GM23338 (cell line): ENCODE results near the gene ELL2. TPM values are rescaled to one million over a fixed set of nuclear protein-coding genes. Genes with fewer than 3 reads are reported as not detected.

Experiments used
- ATAC-seq: fragments of 200-7000 bp; cut with Tn5 transposase; 3 replicates; pipeline ENCODE4 v1.9.1; 2020
- DNase-seq: peaks from one replicate; pipeline ENCODE4 v3.0.0-alpha.2; 2015; ENCODE audit warnings: low spot score
- H2AFZ ChIP-seq: fragments of 200-600 bp; sonication (generic); 2 replicates; pipeline ENCODE4 v1.8.0; 2016; ENCODE audit warnings: antibody characterized with exemption, mild to moderate bottlenecking, moderate library complexity
- H3F3A ChIP-seq: fragments of 200-600 bp; sonication (generic); replicated peaks from 2 replicates; pipeline ENCODE4 v1.8.0; 2017; ENCODE audit warnings: antibody characterized with exemption, mixed run types, low read depth
- H3K27ac ChIP-seq: fragments of 200-600 bp; sonication (generic); 2 replicates; pipeline ENCODE4 v1.6.1; 2016; ENCODE audit warnings: low read depth
- H3K27me3 ChIP-seq: fragments of 200-600 bp; sonication (generic); 2 replicates; pipeline ENCODE4 v1.8.0; 2016; ENCODE audit warnings: mild to moderate bottlenecking, mixed run types, moderate library complexity; ENCODE audit not compliant: insufficient read depth
- H3K36me3 ChIP-seq: fragments of 200-600 bp; sonication (generic); 2 replicates; pipeline ENCODE4 v1.8.0; 2016; ENCODE audit warnings: mild to moderate bottlenecking; ENCODE audit not compliant: insufficient read depth
- H3K4me1 ChIP-seq: fragments of 200-600 bp; sonication (generic); 2 replicates; pipeline ENCODE4 v1.8.0; 2016; ENCODE audit warnings: mild to moderate bottlenecking, moderate library complexity; ENCODE audit not compliant: insufficient read depth
- H3K4me2 ChIP-seq: fragments of 200-600 bp; sonication (generic); 2 replicates; pipeline ENCODE4 v1.7.1; 2017; ENCODE audit warnings: mixed run types
- H3K4me3 ChIP-seq: fragments of 200-600 bp; sonication (generic); 2 replicates; pipeline ENCODE4 v1.6.1; 2016; ENCODE audit warnings: mixed run types
- H3K79me2 ChIP-seq: fragments of 200-600 bp; sonication (generic); replicated peaks from 2 replicates; pipeline ENCODE4 v1.8.0; 2017; ENCODE audit warnings: mild to moderate bottlenecking; ENCODE audit not compliant: insufficient read depth
- H3K9me2 ChIP-seq: fragments of 200-600 bp; sonication (generic); 2 replicates; pipeline ENCODE4 v1.8.0; 2017; ENCODE audit not compliant: insufficient read depth
- H4K20me1 ChIP-seq: fragments of 200-600 bp; sonication (generic); replicated peaks from 2 replicates; pipeline ENCODE4 v1.8.0; 2017; ENCODE audit warnings: mild to moderate bottlenecking; ENCODE audit not compliant: insufficient read depth
- H3K27ac Mint-ChIP-seq: 2 replicates; pipeline ENCODE4 v1.8.0; 2020; ENCODE audit warnings: inconsistent platforms, mild to moderate bottlenecking, moderate library complexity, mixed read lengths
- H3K27me3 Mint-ChIP-seq: 3 replicates; pipeline ENCODE4 v1.8.0; 2022; ENCODE audit warnings: low read depth, mild to moderate bottlenecking, moderate library complexity, mixed read lengths, inconsistent platforms; ENCODE audit not compliant: insufficient read depth, poor library complexity
- H3K36me3 Mint-ChIP-seq: 3 replicates; pipeline ENCODE4 v1.8.0; 2021; ENCODE audit warnings: low read depth, mild to moderate bottlenecking, inconsistent platforms, moderate library complexity, mixed read lengths
- H3K4me1 Mint-ChIP-seq: 3 replicates; pipeline ENCODE4 v1.8.0; 2020; ENCODE audit warnings: mild to moderate bottlenecking, inconsistent platforms, mixed read lengths
- H3K4me3 Mint-ChIP-seq: 3 replicates; pipeline ENCODE4 v1.8.0; 2021; ENCODE audit warnings: moderate library complexity, mild to moderate bottlenecking, inconsistent platforms, mixed read lengths
- H3K9me3 Mint-ChIP-seq: 3 replicates; pipeline ENCODE4 v1.8.0; 2020; ENCODE audit warnings: moderate library complexity, mild to moderate bottlenecking, inconsistent platforms, mixed read lengths
- CREB1 ChIP-seq: fragments of 250-450 bp; sonication (Bioruptor Pico); IDR thresholded peaks from 2 replicates; pipeline ENCODE4 v1.5.0; 2020; ENCODE audit warnings: low read depth, mild to moderate bottlenecking, moderate library complexity
- CTCF ChIP-seq, 2 experiments: fragments of 200-600 bp in 1 of 2; sonication (generic) in 1 of 2; conservative IDR thresholded peaks; 2 replicates each; pipeline versions ENCODE4 v1.5.1 to v1.6.1; 2016 to 2017; ENCODE audit warnings: antibody characterized with exemption in 2 of 2, low read depth in 2 of 2, mild to moderate bottlenecking in 2 of 2, moderate library complexity in 1 of 2
- EZH2 ChIP-seq: fragments of 200-600 bp; sonication (generic); IDR thresholded peaks from one replicate; pipeline ENCODE4 v1.8.0; 2017; ENCODE audit warnings: antibody characterized with exemption, mild to moderate bottlenecking, low read depth; ENCODE audit not compliant: unreplicated experiment
- EZH2phosphoT487 ChIP-seq: fragments of 200-600 bp; sonication (generic); IDR thresholded peaks from one replicate; pipeline ENCODE4 v1.8.1; 2018; ENCODE audit warnings: antibody characterized with exemption; ENCODE audit not compliant: unreplicated experiment
- NANOG ChIP-seq: IDR thresholded peaks from 2 replicates; pipeline ENCODE4 v1.6.1; 2016; ENCODE audit warnings: antibody characterized with exemption, borderline replicate concordance
- POLR2AphosphoS5 ChIP-seq: IDR thresholded peaks from 2 replicates; pipeline ENCODE4 v1.6.1; 2016; ENCODE audit warnings: antibody characterized with exemption, low read depth
- STAT1 ChIP-seq: IDR thresholded peaks from one replicate; pipeline ENCODE4 v1.6.1; 2016; ENCODE audit warnings: antibody characterized with exemption; ENCODE audit not compliant: unreplicated experiment
- ZNF114 ChIP-seq: fragments of 250-450 bp; sonication (Bioruptor Pico); IDR thresholded peaks from 2 replicates; pipeline ENCODE4 v1.5.0; 2020; ENCODE audit warnings: mild to moderate bottlenecking, moderate library complexity
- ZNF331 ChIP-seq: fragments of 250-450 bp; sonication (Bioruptor Pico); IDR thresholded peaks from 2 replicates; pipeline ENCODE4 v1.5.0; 2020; ENCODE audit warnings: low read depth, mild to moderate bottlenecking, moderate library complexity
- ZNF462 ChIP-seq: fragments of 250-450 bp; sonication (Bioruptor Pico); IDR thresholded peaks from 2 replicates; pipeline ENCODE4 v1.5.0; 2020; ENCODE audit warnings: mild to moderate bottlenecking, moderate library complexity
- polyA plus RNA-seq: library from polyadenylated mRNA; unstranded; fragments of >200 nt; fragmentation: Nextera tagmentation; extraction: Ambion mirVana; gene quantifications from 2 replicates; pipeline ENCODE4 v1.2.1, GENCODE V29; 2016
- total RNA-seq: library from RNA; depleted of rRNA; stranded (reverse); fragments of >200 nt; shearing (Covaris generic); gene quantifications from 2 replicates; pipeline ENCODE4 v1.2.3, GENCODE V29; 2014
- TF ChIP-seq, protein P1 (sequence below): IDR thresholded peaks from 2 replicates; pipeline ENCODE4 v1.6.1; 2016; ENCODE audit warnings: antibody characterized with exemption

The ELL2 gene
- total and polyA plus RNA-seq, 2 experiments from 2014 or later = 7.4 to 32.6 TPM

DNA sequence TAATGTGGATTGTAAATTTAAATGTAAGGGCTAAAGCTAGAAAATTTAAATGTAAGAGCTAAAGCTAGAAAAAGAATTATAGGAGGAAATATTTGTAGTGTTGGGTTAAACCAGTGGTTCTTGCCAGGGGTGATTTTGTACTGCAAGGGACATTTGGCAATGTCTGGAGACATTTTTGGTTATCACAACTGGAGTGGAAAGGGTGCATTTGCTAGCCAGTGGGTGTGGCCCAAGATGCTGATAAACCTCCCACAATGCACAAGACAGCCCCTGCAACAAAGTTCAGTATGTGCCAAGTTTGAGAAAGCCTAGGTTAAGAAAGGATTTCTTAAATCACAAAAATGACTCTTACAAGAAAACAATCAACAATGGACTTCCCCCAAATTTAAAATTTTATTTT, 31.6 kb upstream of the ELL2 start:
- no peak overlapping the region for H2AFZ ChIP-seq
- DNase-seq (no peak), ATAC-seq (no peak)
- H3K36me3 ChIP-seq = no peaks in the 10 kb centered on the region
- no peaks in the 10 kb centered on the region for H3K27me3 Mint-ChIP-seq
- no peaks in the 10 kb centered on the region for H4K20me1 ChIP-seq
- H3K4me2 ChIP-seq = no peak overlapping the region
- no peaks in the 10 kb centered on the region for H3K4me1 Mint-ChIP-seq
- no peak overlapping the region for H3K4me3 ChIP-seq
- H3K9me2 ChIP-seq = no peaks in the 10 kb centered on the region
- TF ChIP-seq CTCF (conservative IDR thresholded peaks at IDR 0.05; ENCODE audit: low read depth in 2 of 2) (no peak), EZH2phosphoT487 (no peak), STAT1 (no peak), EZH2 (no peak), NANOG (no peak), POLR2AphosphoS5 (no peak), ZNF114 (no peak), ZNF331 (no peak)
- TF ChIP-seq, protein P1, sequence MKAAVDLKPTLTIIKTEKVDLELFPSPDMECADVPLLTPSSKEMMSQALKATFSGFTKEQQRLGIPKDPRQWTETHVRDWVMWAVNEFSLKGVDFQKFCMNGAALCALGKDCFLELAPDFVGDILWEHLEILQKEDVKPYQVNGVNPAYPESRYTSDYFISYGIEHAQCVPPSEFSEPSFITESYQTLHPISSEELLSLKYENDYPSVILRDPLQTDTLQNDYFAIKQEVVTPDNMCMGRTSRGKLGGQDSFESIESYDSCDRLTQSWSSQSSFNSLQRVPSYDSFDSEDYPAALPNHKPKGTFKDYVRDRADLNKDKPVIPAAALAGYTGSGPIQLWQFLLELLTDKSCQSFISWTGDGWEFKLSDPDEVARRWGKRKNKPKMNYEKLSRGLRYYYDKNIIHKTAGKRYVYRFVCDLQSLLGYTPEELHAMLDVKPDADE = no peak
- H3F3A ChIP-seq = no peaks in the 10 kb centered on the region
- H3K79me2 ChIP-seq = no peaks in the 10 kb centered on the region
- H3K36me3 Mint-ChIP-seq = no peaks in the 10 kb centered on the region
- H3K4me3 Mint-ChIP-seq = no peak overlapping the region
- no peaks in the 10 kb centered on the region for H3K4me1 ChIP-seq
- no peaks in the 10 kb centered on the region for H3K9me3 Mint-ChIP-seq
- no peak overlapping the region for H3K27ac Mint-ChIP-seq
- no peaks in the 10 kb centered on the region for H3K27me3 ChIP-seq
- H3K27ac ChIP-seq = no peak overlapping the region

DNA sequence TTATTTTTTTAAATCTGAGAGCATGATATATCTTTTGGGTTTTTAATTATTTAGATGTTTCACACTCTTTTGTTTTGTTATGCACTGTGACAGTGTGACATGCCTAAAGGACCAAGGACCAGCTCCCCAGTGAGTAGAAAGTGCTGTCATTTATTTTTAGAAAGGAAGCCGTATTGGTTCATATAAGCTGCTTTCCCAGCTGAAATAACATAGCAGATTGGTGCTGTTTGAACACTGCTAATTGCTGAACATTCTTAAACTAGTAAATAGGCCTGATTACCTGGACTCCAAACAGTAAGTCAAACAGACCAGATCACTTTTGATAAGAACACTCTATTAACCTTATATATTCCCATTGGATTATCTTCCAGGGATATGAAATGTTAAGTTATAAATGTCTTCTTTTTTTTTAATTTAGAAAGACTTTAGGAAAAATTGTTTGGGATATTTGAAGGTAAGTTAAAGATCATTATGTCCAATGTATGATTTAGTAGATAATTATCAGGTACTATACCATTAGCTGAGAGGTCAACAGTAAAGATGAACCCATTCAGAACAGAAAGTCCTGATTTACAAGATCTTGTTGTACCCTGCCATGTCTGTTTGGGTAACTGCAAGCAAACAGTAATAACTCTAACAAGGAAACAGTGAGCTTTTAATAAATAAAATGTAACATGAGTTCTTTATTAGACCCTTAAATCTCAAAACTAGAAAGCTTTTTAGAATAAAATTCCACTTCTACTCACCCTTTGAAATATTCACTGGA, 27.8 kb upstream of the ELL2 start:
- Histone ChIP-seq H3K36me3 (no peaks in the 10 kb centered on the region), H3K79me2 (no peaks in the 10 kb centered on the region), H2AFZ (no peak overlapping the region), H3K27me3 (no peaks in the 10 kb centered on the region), H3K4me1 (no peaks in the 10 kb centered on the region), H3K4me2 (no peak overlapping the region), H4K20me1 (no peaks in the 10 kb centered on the region), H3K4me3 (no peak overlapping the region), H3K27ac (no peak overlapping the region), H3F3A (no peaks in the 10 kb centered on the region), H3K9me2 (no peaks in the 10 kb centered on the region)
- Mint-ChIP-seq H3K27ac (no peak overlapping the region), H3K9me3 (no peaks in the 10 kb centered on the region), H3K4me1 (peaks cover 2% of the 10 kb centered on the region; the same call in 1 of the 3 replicates), H3K36me3 (no peaks in the 10 kb centered on the region), H3K27me3 (no peaks in the 10 kb centered on the region), H3K4me3 (no peak overlapping the region)
- DNase-seq (no peak), ATAC-seq (no peak)
- TF ChIP-seq ZNF331 (no peak), NANOG (no peak), ZNF462 (CRISPR knock-in tag) (no peak), CREB1 (CRISPR knock-in tag) (no peak), ZNF114 (no peak), EZH2phosphoT487 (no peak)
- TF ChIP-seq, protein P1 = no peak
